Neural cell (in vitro differentiated cells): Measurements from ENCODE around the gene PAX2. TPM values are rescaled to one million over a fixed set of nuclear protein-coding genes. Genes with fewer than 3 reads are reported as not detected.

Experiments
- H2AFZ ChIP-seq: fragments of 200-600, 300-800 bp; sonication (generic), shearing (Covaris generic); 2 replicates; pipeline ENCODE4 v1.6.0; 2014; ENCODE audit warnings: low read depth, mild to moderate bottlenecking, antibody characterized with exemption, low read length, moderate library complexity
- H3F3A ChIP-seq: fragments of 200-600 bp; shearing (Covaris generic); 2 replicates; pipeline ENCODE4 v1.6.1; 2016; ENCODE audit warnings: mild to moderate bottlenecking, moderate library complexity, mixed read lengths, antibody characterized with exemption, low read length; ENCODE audit not compliant: insufficient read depth, poor library complexity, severe bottlenecking
- H3K27ac ChIP-seq: fragments of 200-600, 300-800 bp; sonication (generic), shearing (Covaris generic); 2 replicates; pipeline ENCODE4 v1.5.1; 2014; ENCODE audit warnings: mild to moderate bottlenecking, low read length, moderate library complexity
- H3K27me3 ChIP-seq: fragments of 300-800, 200-600 bp; sonication (generic), shearing (Covaris generic); 2 replicates; pipeline ENCODE4 v1.6.0; 2014; ENCODE audit warnings: mild to moderate bottlenecking, low read depth, low read length, moderate library complexity; ENCODE audit not compliant: insufficient read depth
- H3K36me3 ChIP-seq: fragments of 300-800, 200-600 bp; sonication (generic), shearing (Covaris generic); 2 replicates; pipeline ENCODE4 v1.5.1; 2014; ENCODE audit warnings: mild to moderate bottlenecking, antibody characterized with exemption, low read length, moderate library complexity; ENCODE audit not compliant: insufficient read depth
- H3K4me2 ChIP-seq: fragments of 300-800, 200-600 bp; sonication (generic), shearing (Covaris generic); 2 replicates; pipeline ENCODE4 v1.6.0; 2014; ENCODE audit warnings: mild to moderate bottlenecking, low read length
- H3K4me3 ChIP-seq: fragments of 300-800, 200-600 bp; sonication (generic), shearing (Covaris generic); 2 replicates; pipeline ENCODE4 v1.5.1; 2014; ENCODE audit warnings: mild to moderate bottlenecking, low read length, moderate library complexity
- H3K79me2 ChIP-seq: fragments of 200-600 bp; shearing (Covaris generic); replicated peaks from 2 replicates; pipeline ENCODE4 v1.6.0; 2014; ENCODE audit warnings: mild to moderate bottlenecking, low read length, moderate library complexity; ENCODE audit not compliant: insufficient read depth
- H3K9ac ChIP-seq: fragments of 300-800, 200-600 bp; sonication (generic), shearing (Covaris generic); 2 replicates; pipeline ENCODE4 v1.6.1; 2016; ENCODE audit warnings: mild to moderate bottlenecking, low read length, mixed read lengths
- H3K9me2 ChIP-seq: fragments of 200-600 bp; shearing (Covaris generic); 2 replicates; pipeline ENCODE4 v1.6.1; 2016; ENCODE audit warnings: mild to moderate bottlenecking, low read length, mixed read lengths; ENCODE audit not compliant: insufficient read depth
- H3K9me3 ChIP-seq: fragments of 200-600, 300-800 bp; sonication (generic), shearing (Covaris generic); 2 replicates; pipeline ENCODE4 v1.6.1; 2016; ENCODE audit warnings: mild to moderate bottlenecking, mixed run types, low read length, moderate library complexity, mixed read lengths
- H4K20me1 ChIP-seq: fragments of 200-600 bp; shearing (Covaris generic); 2 replicates; pipeline ENCODE4 v1.6.1; 2016; ENCODE audit warnings: mild to moderate bottlenecking, mixed run types; ENCODE audit not compliant: insufficient read depth
- EP300 ChIP-seq: fragments of 450-650 bp; conservative IDR thresholded peaks from 2 replicates; pipeline ENCODE4 v1.6.1; 2014; ENCODE audit warnings: antibody characterized with exemption, mild to moderate bottlenecking, moderate library complexity; ENCODE audit not compliant: poor library complexity, severe bottlenecking
- EZH2 ChIP-seq: fragments of 200-600, 300-800 bp; shearing (Covaris generic), sonication (generic); IDR thresholded peaks from 2 replicates; pipeline ENCODE4 v1.6.1; 2014; ENCODE audit warnings: antibody characterized with exemption, low read length, borderline replicate concordance, mild to moderate bottlenecking; ENCODE audit not compliant: insufficient read depth, poor library complexity, severe bottlenecking
- MXI1 ChIP-seq: fragments of 450-650 bp; conservative IDR thresholded peaks from 2 replicates; pipeline ENCODE4 v1.6.1; 2014; ENCODE audit warnings: antibody characterized with exemption, mild to moderate bottlenecking; ENCODE audit not compliant: poor library complexity, severe bottlenecking
- POLR2AphosphoS5 ChIP-seq: IDR thresholded peaks from 2 replicates; pipeline ENCODE4 v1.6.1; 2012
- RAD21 ChIP-seq: fragments of 450-650 bp; conservative IDR thresholded peaks from 2 replicates; pipeline ENCODE4 v1.6.1; 2014; ENCODE audit warnings: antibody characterized with exemption, mild to moderate bottlenecking, moderate library complexity
- REST ChIP-seq: IDR thresholded peaks from 2 replicates; pipeline ENCODE4 v1.6.1; 2012; ENCODE audit warnings: borderline replicate concordance
- SMC3 ChIP-seq: fragments of 450-650 bp; conservative IDR thresholded peaks from 2 replicates; pipeline ENCODE4 v1.6.1; 2014; ENCODE audit warnings: antibody characterized with exemption, mild to moderate bottlenecking, moderate library complexity; ENCODE audit not compliant: poor library complexity
- TAF1 ChIP-seq: IDR thresholded peaks from 2 replicates; pipeline ENCODE4 v1.6.1; 2012; ENCODE audit warnings: low read depth
- polyA plus RNA-seq: library from polyadenylated mRNA; depleted of rRNA; stranded (reverse); fragments of >200 nt; gene quantifications from 2 replicates; pipeline ENCODE4 v1.2.3, GENCODE V29; 2014
- TF ChIP-seq, protein P1 (sequence below): fragments of 450-650 bp; IDR thresholded peaks from 2 replicates; pipeline ENCODE4 v1.5.1; 2014; ENCODE audit warnings: antibody characterized with exemption, mild to moderate bottlenecking, moderate library complexity; ENCODE audit not compliant: poor library complexity, severe bottlenecking

The PAX2 gene
- polyA plus RNA-seq, 1 donor from 2014 or later: not detected

DNA sequence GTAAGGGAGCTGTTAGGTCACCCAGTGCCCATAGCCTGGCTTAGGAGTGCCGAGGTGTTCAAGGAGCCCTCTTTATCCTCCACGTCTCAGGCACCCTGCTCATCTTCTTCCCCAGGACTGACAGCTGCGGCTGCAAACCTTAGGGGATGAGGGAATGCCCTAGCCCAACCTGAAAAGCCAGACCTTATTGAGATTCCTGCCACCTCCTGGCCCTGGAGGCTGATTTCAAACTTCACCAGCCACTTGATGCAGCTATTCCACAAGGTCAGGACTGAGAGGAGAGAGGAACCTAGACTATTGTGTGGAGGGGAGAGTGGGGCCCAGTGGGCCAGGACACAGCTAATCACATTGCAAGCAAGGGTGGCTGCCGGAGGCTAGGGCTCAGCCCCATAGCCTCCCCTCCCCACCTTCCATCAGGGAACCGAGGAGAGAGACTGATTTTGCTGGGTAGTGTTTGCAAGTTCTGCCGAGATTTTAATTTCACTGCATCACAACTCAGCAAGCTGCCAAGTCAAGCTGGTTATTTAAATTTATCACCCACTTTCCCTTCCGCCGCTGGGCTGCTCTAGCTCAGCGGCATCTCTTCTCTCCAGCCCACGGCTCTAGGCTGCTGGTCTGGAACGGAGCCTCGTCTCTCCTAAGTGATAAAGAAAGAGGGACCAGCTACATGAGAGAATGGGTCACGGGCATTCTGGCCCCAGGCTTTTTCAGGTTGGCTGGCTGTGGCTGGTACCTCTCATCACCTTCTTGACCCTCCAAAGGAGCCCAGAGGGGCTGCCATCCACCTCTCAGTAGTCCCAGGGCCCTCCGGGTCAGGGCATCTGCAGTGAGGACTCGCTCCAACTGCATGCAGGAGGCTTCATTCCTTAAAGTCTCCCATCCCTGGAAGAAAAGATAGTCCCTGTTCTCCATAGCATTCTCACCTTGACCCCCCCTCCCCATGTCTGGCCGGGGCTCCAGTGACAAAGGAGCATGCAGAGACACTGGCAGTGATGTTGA, 66.7 kb downstream of the PAX2 start:
- H4K20me1 ChIP-seq: no peaks in the 10 kb centered on the region
- peaks cover 50% of the 10 kb centered on the region for H3K27me3 ChIP-seq

GRCh38 chr10:100812978-100813377, 67.6 kb downstream of the PAX2 start:
- TF ChIP-seq SMC3: no peak
- TF ChIP-seq EP300: no peak
- TF ChIP-seq EZH2: no peak
- no peak for TF ChIP-seq TAF1
- no peak for TF ChIP-seq MXI1
- TF ChIP-seq RAD21: no peak
- no peak for TF ChIP-seq REST
- no peak for TF ChIP-seq POLR2AphosphoS5
- TF ChIP-seq, protein P1, sequence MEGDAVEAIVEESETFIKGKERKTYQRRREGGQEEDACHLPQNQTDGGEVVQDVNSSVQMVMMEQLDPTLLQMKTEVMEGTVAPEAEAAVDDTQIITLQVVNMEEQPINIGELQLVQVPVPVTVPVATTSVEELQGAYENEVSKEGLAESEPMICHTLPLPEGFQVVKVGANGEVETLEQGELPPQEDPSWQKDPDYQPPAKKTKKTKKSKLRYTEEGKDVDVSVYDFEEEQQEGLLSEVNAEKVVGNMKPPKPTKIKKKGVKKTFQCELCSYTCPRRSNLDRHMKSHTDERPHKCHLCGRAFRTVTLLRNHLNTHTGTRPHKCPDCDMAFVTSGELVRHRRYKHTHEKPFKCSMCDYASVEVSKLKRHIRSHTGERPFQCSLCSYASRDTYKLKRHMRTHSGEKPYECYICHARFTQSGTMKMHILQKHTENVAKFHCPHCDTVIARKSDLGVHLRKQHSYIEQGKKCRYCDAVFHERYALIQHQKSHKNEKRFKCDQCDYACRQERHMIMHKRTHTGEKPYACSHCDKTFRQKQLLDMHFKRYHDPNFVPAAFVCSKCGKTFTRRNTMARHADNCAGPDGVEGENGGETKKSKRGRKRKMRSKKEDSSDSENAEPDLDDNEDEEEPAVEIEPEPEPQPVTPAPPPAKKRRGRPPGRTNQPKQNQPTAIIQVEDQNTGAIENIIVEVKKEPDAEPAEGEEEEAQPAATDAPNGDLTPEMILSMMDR: no peak
- no peaks in the 10 kb centered on the region for H3K9me3 ChIP-seq
- H3K27ac ChIP-seq: no peak overlapping the region
- no peak overlapping the region for H3K4me3 ChIP-seq
- no peaks in the 10 kb centered on the region for H3F3A ChIP-seq
- no peak overlapping the region for H2AFZ ChIP-seq
- no peaks in the 10 kb centered on the region for H3K9me2 ChIP-seq
- H4K20me1 ChIP-seq: no peaks in the 10 kb centered on the region
- no peaks in the 10 kb centered on the region for H3K36me3 ChIP-seq
- H3K9ac ChIP-seq: no peak overlapping the region
- H3K4me2 ChIP-seq: no peak overlapping the region
- H3K27me3 ChIP-seq: peaks cover 59% of the 10 kb centered on the region
- H3K79me2 ChIP-seq: no peaks in the 10 kb centered on the region

More for the DNA sequence above, 66.7 kb downstream of the PAX2 start:
- Histone ChIP-seq H3K9me2 (no peaks in the 10 kb centered on the region), H3K4me2 (no peak overlapping the region), H3K9me3 (no peaks in the 10 kb centered on the region), H3K79me2 (no peaks in the 10 kb centered on the region), H3K4me3 (no peak overlapping the region), H2AFZ (no peak overlapping the region), H3K36me3 (no peaks in the 10 kb centered on the region), H3F3A (no peaks in the 10 kb centered on the region), H3K9ac (no peak overlapping the region), H3K27ac (no peak overlapping the region)
- TF ChIP-seq POLR2AphosphoS5: no peak
- TF ChIP-seq EZH2: no peak
- no peak for TF ChIP-seq SMC3
- TF ChIP-seq, protein P1: no peak
